HEK293 (cell line): Measurements from ENCODE around the gene KCTD10.
"Not testable (repeated sequence)": the region's sequence is repeated elsewhere in the genome, so short reads cannot be mapped to it uniquely, and the experiment has no call there.

Experiments used
- CTCF ChIA-PET: fragments of 350-600 bp; formaldehyde crosslinking; extraction: SDS; loops from one replicate; lab custom pipeline; 2021; ENCODE audit warnings: antibody characterized with exemption; lab: Yijun Ruan, JAX
- POLR2A ChIA-PET: fragments of 300-600 bp; formaldehyde crosslinking; extraction: SDS; loops from one replicate; lab custom pipeline; 2020; ENCODE audit warnings: antibody characterized with exemption, inconsistent platforms; lab: Yijun Ruan, JAX
- H3K27ac ChIP-seq: fragments of 200-500 bp; sonication (Bioruptor generic); 2 replicates; pipeline ENCODE4 v1.5.1; 2014; ENCODE audit warnings: low read depth, low read length, control low read depth, inconsistent platforms; ENCODE audit errors: extremely low read depth
- H3K36me3 ChIP-seq, 2 experiments: fragments of 200-500 bp in 1 of 2; sonication (Bioruptor generic) in 1 of 2; 1 replicate in 1 of 2; 2 replicates in 1 of 2; pipeline ENCODE4 v1.5.1; 2014 to 2017; ENCODE audit warnings: inconsistent platforms in 2 of 2, low read length in 2 of 2; ENCODE audit not compliant: control insufficient read depth in 2 of 2, insufficient read depth in 1 of 2
- H3K4me1 ChIP-seq: fragments of 200-500 bp; sonication (Bioruptor generic); 2 replicates; pipeline ENCODE4 v1.5.1; 2014; ENCODE audit warnings: mild to moderate bottlenecking, low read length, inconsistent platforms; ENCODE audit not compliant: control insufficient read depth, insufficient read depth
- H3K4me3 ChIP-seq: 2 replicates; pipeline ENCODE4 v1.5.1; 2011; ENCODE audit warnings: low read depth, mild to moderate bottlenecking, control low read depth, low read length, moderate library complexity
- H3K9me3 ChIP-seq: fragments of 200-500 bp; sonication (Bioruptor generic); 2 replicates; pipeline ENCODE4 v1.5.1; 2014; ENCODE audit warnings: low read depth, low read length, inconsistent platforms; ENCODE audit not compliant: control insufficient read depth, insufficient read depth
- GLIS2 ChIP-seq: fragments of 450-650 bp; formaldehyde crosslinking; IDR thresholded peaks from 2 replicates; pipeline ENCODE4 v1.5.1; 2016; ENCODE audit warnings: missing biosample characterization, missing genetic modification characterization
- HOXA7 ChIP-seq: sonication (generic); formaldehyde crosslinking; IDR thresholded peaks from 2 replicates; pipeline ENCODE4 v1.8.1; 2022; ENCODE audit warnings: missing genetic modification reagents, borderline replicate concordance
- KLF16 ChIP-seq: fragments of 450-650 bp; formaldehyde crosslinking; IDR thresholded peaks from 2 replicates; pipeline ENCODE4 v1.5.1; 2017; ENCODE audit warnings: missing biosample characterization, missing genetic modification characterization
- OVOL3 ChIP-seq: fragments of 450-650 bp; formaldehyde crosslinking; IDR thresholded peaks from 2 replicates; pipeline ENCODE4 v1.5.1; 2016; ENCODE audit warnings: missing biosample characterization, missing genetic modification characterization
- PRDM2 ChIP-seq: fragments of 450-650 bp; formaldehyde crosslinking; IDR thresholded peaks from 2 replicates; pipeline ENCODE4 v1.5.1; 2016; ENCODE audit warnings: missing biosample characterization, missing genetic modification characterization, borderline replicate concordance
- SALL2 ChIP-seq: fragments of 450-650 bp; formaldehyde crosslinking; IDR thresholded peaks from 2 replicates; pipeline ENCODE4 v1.5.0; 2017; ENCODE audit warnings: missing biosample characterization, mild to moderate bottlenecking, missing genetic modification characterization, borderline replicate concordance
- ZBTB11 ChIP-seq: fragments of 450-650 bp; formaldehyde crosslinking; conservative IDR thresholded peaks from 2 replicates; pipeline ENCODE4 v1.5.1; 2016; ENCODE audit warnings: low read depth, missing biosample characterization, missing genetic modification characterization
- ZEB2 ChIP-seq: fragments of 450-650 bp; formaldehyde crosslinking; IDR thresholded peaks from 2 replicates; pipeline ENCODE4 v1.5.1; 2016; ENCODE audit warnings: missing biosample characterization, missing genetic modification characterization
- ZNF112 ChIP-seq: fragments of 450-650 bp; formaldehyde crosslinking; IDR thresholded peaks from 2 replicates; pipeline ENCODE4 v1.5.0; 2017; ENCODE audit warnings: missing biosample characterization, missing genetic modification characterization
- ZNF157 ChIP-seq: fragments of 450-650 bp; formaldehyde crosslinking; IDR thresholded peaks from 2 replicates; pipeline ENCODE4 v1.5.1; 2016; ENCODE audit warnings: missing biosample characterization, missing genetic modification characterization
- ZNF19 ChIP-seq: fragments of 450-650 bp; formaldehyde crosslinking; IDR thresholded peaks from 2 replicates; pipeline ENCODE4; 2016; ENCODE audit warnings: missing biosample characterization, missing genetic modification characterization, low read depth
- ZNF202 ChIP-seq: fragments of 450-650 bp; formaldehyde crosslinking; IDR thresholded peaks from 2 replicates; pipeline ENCODE4 v1.5.1; 2016; ENCODE audit warnings: missing biosample characterization, missing genetic modification characterization, borderline replicate concordance
- ZNF302 ChIP-seq: fragments of 450-650 bp; formaldehyde crosslinking; IDR thresholded peaks from 2 replicates; pipeline ENCODE4 v1.5.1; 2016; ENCODE audit warnings: missing biosample characterization, missing genetic modification characterization, low read depth
- ZNF585B ChIP-seq: fragments of 450-650 bp; formaldehyde crosslinking; IDR thresholded peaks from 2 replicates; pipeline ENCODE4 v1.5.1; 2016; ENCODE audit warnings: missing biosample characterization, missing genetic modification characterization
- ZNF600 ChIP-seq: fragments of 450-650 bp; formaldehyde crosslinking; IDR thresholded peaks from 2 replicates; pipeline ENCODE4 v1.5.1; 2016; ENCODE audit warnings: missing biosample characterization, missing genetic modification characterization
- ZNF692 ChIP-seq: fragments of 450-650 bp; formaldehyde crosslinking; IDR thresholded peaks from 2 replicates; pipeline ENCODE4 v1.5.1; 2016; ENCODE audit warnings: missing biosample characterization, missing genetic modification characterization
- ZNF704 ChIP-seq: fragments of 450-650 bp; formaldehyde crosslinking; IDR thresholded peaks from 2 replicates; pipeline ENCODE4 v1.5.1; 2016; ENCODE audit warnings: missing biosample characterization, missing genetic modification characterization
- ZNF768 ChIP-seq: fragments of 450-650 bp; formaldehyde crosslinking; IDR thresholded peaks from 2 replicates; pipeline ENCODE4 v1.5.1; 2018; ENCODE audit warnings: missing biosample characterization, mild to moderate bottlenecking, missing genetic modification characterization
- ZNF837 ChIP-seq: fragments of 450-650 bp; formaldehyde crosslinking; IDR thresholded peaks from 2 replicates; pipeline ENCODE4 v1.5.1; 2016; ENCODE audit warnings: missing biosample characterization, missing genetic modification characterization

The KCTD10 gene

GRCh38 chr12:109475121-109475520 is 2.0 kb downstream of the KCTD10 start (continued):
- no peak for TF ChIP-seq ZNF692 (tag by site-specific recombination)
- no peak for TF ChIP-seq PRDM2
- no peak for TF ChIP-seq ZNF585B (tag by site-specific recombination)
- no peak for TF ChIP-seq ZNF112 (tag by site-specific recombination)
- no peak for TF ChIP-seq HOXA7 (CRISPR knock-in tag)
- no peak for TF ChIP-seq ZEB2
- no peak for TF ChIP-seq ZNF704 (tag by site-specific recombination)
- no peak for TF ChIP-seq SALL2 (tag by site-specific recombination)
- no peak for TF ChIP-seq ZNF768 (tag by site-specific recombination)
- no peak for TF ChIP-seq ZNF600 (tag by site-specific recombination)
- no peak for TF ChIP-seq ZNF157 (tag by site-specific recombination)
- TF ChIP-seq ZNF202 (tag by site-specific recombination): no peak

- POLR2A ChIA-PET: interaction anchor here (1.0 kb wide), 1 partner anchor 10 kb away, joined by 3 read pairs; no protein-coding TSS in a partner anchor
- H3K36me3 ChIP-seq: peaks cover 0 to 19% of the 10 kb centered on the region in 2 experiments; a peak in 1 of 3 replicates
- H3K4me3 ChIP-seq, H3K4me1 ChIP-seq, H3K9me3 ChIP-seq, H3K27ac ChIP-seq: not testable (repeated sequence)
- CTCF ChIA-PET: interaction anchor here (1.0 to 6.5 kb wide), 4 partner anchors 25 to 45 kb away, joined by 3 to 38 read pairs (median 6); no protein-coding TSS in a partner anchor
These were observed 3.4 kb downstream of the KCTD10 start for GRCh38 chr12:109473526-109474270.

- Histone ChIP-seq H3K9me3 (no peaks in the 10 kb centered on the region), H3K4me3 (no peak overlapping the region), H3K27ac (no peak overlapping the region), H3K36me3 (peaks cover 0 to 23% of the 10 kb centered on the region in 2 experiments; a peak in 1 of 3 replicates), H3K4me1 (peaks cover 5% of the 10 kb centered on the region; the same call in 1 of the 2 replicates)
- ChIA-PET POLR2A (interaction anchor here (1.0 kb wide), 1 partner anchor 10 kb away, joined by 3 read pairs; no protein-coding TSS in a partner anchor), CTCF (interaction anchor here (0.6 to 6.5 kb wide), 6 partner anchors 11 to 303 kb away, joined by 3 to 38 read pairs (median 3); no protein-coding TSS in a partner anchor)
- TF ChIP-seq ZNF302 (tag by site-specific recombination) (no peak), ZBTB11 (no peak), GLIS2 (tag by site-specific recombination) (no peak), ZNF837 (tag by site-specific recombination) (no peak), ZNF19 (tag by site-specific recombination) (no peak), KLF16 (tag by site-specific recombination) (no peak), OVOL3 (tag by site-specific recombination) (no peak)
These were observed 4.1 kb downstream of the KCTD10 start for GRCh38 chr12:109473006-109473405.
